GM19452 (cell line): ENCODE measurements around the gene HYI.
A peak's percentile ranks its signal among the peaks of the same experiment; 100 is the strongest.
"Not testable (repeated sequence)": the region's sequence is repeated elsewhere in the genome, so short reads cannot be mapped to it uniquely, and the experiment has no call there.

ENCODE experiments used
- ATAC-seq: cut with Tn5 transposase; IDR thresholded peaks from one replicate; pipeline ENCODE4 v1.9.1; 2021; ENCODE audit not compliant: unreplicated experiment

HYI gene

DNA sequence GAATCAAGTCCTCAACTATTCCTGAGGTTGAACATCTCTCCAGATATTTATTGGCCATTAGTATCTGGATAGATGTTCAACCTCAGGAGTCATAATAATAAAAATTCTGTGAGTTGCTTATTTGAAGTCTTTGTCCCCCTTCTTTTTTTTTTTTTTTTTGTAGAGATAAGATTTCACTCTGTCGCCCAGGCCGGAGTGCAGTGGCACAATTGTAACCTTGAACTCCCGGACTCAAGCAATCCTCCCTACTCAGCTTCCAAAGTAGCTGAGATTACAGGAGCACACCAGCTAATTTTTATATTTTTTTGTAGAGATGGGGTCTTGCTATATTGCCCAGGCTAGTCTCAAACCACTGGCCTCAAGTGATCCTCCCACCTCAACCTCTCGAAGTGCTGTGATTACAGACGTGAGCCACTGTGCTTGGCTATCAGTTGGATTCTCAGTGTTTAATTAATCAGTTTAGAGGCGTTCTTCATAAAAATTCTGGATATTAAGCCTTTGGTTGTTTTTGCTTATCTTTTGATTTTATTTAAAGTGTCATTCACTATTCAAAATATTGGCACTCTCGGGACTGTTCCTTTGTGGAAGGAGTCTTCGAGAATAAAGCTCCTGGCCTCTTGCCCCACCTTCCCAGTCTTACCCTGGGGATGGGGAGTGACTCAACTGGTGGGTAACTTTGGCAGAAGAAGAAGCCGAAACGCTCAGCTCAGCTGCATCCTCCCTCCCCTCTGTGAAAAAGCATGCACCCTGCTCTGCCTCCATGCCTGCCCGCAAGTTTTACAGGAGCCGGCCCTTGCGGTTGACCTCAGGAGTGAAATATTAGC lies 11.2 kb upstream of the HYI start:
- no peak for ATAC-seq

DNA sequence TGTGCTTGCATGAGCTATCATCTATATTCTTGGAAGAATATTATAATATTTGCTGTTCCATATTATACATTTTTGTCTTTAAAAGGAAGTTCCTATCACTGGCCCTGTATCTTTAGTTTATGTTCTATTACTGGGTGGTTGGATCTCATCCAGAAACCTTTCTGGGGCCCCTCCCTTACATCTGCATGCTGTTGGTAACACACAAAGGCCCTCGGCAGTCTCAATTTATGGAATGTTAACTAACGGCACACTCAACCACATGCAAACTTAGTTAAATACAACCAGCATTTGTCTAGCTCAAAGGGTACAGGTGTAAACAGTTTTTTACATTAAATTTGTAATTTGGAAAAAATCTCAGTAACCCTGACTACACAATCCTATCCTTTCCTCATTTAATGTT lies 9.7 kb upstream of the HYI start:
- ATAC-seq, result no peak

DNA sequence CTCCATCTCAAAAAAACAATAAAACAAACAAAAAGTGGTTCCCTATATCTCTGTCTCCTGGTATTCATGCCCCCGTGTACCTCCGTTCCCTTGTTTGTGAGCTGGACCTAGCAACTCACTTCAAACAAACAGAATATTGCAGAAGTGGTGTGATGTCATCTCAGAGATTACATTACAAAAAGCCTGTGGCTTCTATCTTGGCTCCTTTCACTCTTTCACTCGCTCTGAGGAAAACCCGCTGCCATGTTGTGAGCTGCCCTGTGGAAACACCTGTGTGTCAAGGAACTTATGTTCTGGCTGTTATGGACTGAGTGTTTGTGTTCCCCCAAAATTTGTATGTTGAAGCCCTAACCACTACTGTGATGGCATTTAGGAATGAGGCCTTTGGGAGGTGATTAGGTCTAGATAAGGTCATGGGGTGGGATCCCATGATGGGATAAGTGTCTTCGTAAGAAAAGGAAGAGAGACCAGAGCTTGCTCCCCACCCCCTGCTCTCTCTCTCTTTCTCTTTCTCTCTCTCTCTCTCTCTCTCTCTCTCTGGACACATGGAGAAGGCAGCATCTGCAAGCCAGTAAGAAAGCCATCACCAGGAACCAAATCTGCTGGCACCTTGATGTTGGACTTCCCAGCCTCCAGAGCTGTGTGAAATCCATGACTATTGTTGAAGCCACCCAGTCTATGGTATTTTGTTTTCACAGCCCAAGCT lies 7.4 kb upstream of the HYI start:
- ATAC-seq, result no peak

DNA sequence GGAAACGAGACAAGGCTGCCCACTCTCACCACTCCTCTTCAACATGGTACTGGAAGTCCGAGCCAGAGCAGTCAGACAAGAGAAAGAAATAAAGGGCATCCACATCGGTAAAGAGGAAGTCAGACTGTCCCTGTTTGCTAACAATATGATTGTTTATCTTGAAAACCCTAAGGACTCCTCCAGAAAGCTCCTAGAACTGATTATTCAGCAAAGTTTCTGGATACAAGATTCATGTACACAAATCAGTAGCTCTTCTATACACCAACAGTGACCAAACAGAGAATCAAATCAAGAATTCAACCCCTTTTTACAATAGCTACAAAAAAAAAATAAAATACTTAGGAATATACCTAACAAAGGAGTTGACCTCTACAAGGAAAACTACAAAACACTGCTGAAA lies 4.6 kb upstream of the HYI start:
- ATAC-seq, result not testable (repeated sequence)

DNA sequence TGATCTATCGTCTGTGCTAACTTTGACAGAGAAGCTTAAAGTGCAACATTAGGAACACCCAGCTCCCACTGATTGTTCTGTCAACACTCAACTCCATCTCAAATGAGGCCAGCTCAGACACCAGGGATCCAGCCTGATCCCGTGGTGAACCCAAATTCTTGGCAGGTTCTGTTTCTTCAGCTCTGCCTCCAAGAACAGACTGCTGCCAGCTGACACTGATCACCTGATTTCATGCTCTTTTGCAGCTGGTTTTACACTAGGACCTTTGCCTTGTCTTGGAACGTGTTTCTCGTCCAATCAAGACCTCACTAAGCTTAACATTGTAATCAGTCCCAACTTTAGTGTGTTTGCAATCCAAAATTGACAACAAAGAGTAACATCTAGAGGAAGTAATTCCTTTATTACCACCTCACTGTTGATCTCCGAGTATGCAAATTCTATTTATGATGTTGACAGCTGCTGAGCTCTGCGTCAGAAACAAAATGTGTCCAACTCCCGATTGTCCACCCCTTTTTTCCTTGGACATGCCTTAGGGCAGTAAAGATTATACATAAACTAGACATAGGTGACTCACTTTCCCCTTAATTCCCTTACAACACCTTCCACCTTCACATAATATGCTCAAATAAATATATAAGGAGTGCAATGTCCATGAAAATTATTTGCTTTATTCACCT lies 1.6 kb upstream of the HYI start:
- ATAC-seq, result no peak

DNA sequence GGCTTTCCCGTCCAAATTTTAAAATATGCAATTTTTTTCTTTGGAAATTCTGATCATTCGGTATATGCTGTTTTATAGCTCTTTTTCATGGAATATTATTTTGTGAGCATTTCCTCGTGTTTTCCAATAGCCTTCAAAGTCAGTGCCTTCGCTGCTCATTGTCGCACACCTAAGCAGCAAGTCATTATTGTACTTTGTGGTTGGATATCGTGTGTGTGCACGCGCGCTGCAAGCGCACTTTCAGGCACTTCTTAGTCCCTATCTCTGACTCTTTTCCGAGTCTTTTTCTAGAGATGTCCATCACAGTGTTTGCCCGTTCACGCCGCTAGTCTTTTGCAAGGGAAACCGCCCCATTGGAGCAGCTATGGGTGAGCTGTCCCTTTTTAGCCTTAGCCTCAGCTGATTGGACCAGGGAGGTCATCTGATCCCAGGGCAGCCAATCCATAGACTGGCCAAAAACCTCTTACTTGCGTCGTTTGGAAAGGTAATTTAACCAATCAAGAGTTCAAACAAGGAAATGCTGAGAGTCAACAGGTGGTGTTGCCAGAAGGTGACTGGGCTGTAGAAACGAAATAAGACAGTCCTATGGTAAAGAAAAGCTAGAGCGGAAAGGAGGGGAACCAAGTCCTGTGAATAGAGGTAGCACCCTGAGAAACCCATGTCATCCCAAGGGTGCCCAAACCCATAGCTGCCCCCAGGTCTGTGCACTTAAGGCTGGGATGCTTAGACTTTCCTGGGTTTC lies 710 bp upstream of the HYI start:
- ATAC-seq, result peak; percentile 62

DNA sequence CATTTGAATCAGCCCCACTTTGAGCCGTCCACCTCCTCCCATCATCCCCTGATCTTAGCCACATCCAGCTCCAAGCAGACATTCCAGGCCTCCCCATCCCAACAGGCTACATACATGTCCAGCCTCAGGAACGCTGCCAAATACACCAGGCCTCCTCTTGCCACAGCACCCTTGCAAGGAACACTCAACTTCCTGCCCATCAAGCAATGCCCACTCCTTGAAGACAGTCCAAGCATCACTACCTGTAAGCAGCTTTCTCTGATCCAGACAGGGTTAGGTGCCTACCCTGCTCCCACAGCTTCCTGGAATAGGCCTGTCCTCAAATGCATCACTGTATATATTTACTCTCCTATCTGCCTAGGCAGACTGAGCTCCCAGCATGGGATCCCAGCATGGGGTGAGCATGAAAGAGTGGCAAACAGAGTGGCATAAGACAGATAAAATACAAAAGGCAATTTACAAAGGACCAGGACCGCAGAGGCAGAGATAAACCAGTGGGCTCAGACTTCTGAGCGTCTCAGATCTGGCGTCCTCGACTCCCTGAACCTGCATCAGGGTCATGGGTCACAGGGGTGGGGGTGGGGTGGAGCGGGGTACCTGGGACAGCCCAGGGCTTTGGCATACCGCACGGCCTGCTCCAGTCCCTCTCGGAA lies 816 bp downstream of the HYI start:
- no peak for ATAC-seq

DNA sequence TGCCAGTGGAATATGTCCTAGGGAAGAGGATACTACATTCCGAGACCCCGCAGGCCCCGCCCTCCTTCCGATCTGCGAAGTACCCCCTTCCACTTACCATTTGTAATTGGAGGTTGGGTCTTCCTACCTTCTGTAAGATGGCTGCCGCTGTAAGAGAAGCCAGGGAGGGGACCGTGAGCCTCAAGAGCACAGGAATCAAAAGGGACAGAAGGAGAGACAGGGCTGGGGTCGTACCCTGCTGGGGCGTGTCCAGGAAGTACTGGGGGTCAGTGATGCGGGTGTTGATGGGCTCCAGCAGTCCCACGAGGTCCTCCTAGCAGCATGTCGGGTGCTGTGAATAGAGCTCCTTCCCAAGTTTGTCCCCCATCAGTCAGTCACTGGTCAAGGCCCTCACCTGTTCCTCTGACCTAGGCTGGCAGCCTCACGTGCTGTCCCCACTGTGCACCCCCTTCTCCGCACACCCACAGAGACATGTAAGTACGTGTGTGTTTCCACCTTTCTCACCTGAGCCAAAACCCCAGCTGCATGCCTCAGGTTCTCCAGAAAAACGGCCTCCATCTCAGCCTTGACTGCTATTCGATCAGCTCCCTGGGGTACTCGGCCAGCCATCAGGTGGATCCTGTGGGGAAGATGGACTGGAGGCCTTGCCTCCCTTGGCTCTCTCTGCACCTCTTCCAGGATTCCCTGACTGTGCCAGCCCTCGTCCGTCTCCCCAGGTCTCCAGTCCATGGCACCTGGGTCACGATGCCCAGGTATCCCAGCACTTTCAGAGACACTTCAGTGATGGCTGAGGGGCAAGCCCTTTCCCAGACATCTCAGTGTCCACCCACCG lies 1.8 kb downstream of the HYI start:
- no peak for ATAC-seq

DNA sequence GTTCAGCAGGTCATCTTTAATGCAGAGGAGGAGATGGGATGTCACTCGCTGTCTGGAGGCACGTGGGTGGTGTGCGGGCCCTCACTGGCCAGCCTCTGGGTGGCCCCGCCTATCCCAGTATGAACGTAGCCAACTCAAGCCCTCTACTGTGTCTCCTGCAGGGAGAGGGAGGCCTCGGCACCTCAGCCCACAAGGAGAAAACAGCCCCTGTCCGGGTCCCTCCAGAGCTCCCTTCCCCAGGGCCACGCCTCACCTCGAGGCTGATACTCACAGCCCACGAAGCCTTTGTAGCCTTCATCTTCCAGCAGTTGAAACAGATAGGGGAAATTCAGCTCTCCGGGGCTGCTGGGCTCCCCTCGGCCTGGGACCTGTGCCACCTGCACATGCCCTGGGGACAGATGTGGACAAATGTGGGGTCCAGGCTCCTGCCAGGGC lies 2.6 kb downstream of the HYI start:
- no peak for ATAC-seq

DNA sequence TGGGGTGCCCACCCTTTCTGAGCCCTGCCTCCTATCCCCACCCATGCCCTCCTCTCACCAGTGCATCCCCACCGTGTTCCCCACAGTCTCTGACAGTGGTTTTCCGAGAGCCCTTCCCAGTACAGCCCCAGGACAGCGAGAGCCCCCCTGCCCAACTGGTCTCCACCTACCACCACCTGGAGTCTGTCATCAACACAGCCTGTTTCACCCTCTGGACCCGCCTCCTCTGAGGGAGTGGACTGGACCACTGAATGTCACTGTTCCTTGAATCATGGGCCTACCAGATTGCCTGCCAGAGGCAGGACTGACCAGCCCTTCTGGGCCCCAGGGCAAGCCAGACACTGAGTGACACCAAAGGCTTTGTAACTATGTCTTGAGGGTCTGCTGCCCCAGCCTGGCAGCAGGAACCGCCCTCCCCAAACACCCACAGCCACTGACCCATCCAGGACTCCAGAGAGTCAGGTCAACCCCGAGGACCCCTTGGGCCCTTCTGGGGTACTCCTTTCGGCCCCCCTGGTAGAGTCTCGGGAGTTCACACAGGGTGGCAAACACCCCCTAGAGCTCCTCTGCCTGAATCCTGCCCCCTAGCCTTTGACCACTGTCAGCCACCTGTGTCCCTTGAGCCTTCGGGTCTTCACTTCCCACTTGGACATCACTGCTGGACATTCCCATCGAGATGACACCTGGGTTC lies 3.3 kb downstream of the HYI start:
- no peak for ATAC-seq

DNA sequence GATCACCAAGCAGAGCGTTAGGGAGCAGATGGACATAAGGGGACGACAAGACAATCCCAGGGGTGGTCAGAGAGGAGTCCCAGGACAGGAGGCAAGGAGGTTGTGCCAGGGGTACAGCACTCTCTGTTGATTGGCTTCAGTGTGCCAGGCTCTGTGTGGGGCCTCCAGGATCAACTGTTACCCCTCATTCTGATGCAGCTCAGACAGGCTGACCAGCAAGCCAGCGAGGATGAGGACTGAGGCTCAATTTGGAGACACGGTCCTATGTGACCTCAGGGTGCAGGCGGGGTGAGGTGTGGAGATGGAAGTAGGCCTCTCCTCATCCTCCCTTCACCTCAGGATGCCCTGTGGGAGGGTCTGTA lies 4.0 kb downstream of the HYI start:
- no peak for ATAC-seq

DNA sequence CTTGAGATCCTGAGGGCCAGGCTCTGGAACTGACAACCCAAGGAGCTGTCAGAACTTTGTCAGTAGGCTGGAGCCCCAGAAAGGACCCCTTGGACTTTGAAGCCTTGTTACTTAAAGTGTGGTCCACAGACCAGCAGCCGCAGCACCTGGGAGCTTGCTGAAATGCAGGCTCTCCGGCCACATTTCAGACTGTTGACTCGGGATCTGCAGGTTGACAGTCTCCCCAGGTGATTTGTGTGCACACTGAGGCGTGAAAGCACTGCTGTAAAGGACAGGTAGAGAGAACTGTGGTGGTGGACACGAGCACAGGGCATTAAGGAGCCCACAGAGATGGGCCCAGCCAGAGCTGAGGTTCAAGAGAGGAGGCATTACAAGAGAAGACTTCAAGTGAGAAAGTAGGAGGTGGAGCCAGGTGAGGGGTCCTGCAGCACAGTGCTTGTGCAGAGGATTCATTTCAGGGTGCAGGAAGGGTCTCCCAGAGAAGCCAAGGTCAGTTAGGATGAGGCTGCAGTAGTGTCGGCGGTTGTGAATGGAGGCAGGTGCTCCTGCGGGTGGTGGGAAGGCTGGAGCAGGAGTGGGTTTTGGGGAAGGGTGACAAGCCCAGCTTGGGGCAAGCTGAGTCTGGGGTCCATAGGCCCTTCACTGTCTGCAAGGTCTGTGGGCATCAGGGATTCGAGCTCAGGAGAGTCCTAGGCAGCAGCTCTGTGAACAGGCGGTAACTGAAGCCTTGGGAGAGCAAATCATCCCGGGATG lies 4.6 kb downstream of the HYI start:
- no peak for ATAC-seq

DNA sequence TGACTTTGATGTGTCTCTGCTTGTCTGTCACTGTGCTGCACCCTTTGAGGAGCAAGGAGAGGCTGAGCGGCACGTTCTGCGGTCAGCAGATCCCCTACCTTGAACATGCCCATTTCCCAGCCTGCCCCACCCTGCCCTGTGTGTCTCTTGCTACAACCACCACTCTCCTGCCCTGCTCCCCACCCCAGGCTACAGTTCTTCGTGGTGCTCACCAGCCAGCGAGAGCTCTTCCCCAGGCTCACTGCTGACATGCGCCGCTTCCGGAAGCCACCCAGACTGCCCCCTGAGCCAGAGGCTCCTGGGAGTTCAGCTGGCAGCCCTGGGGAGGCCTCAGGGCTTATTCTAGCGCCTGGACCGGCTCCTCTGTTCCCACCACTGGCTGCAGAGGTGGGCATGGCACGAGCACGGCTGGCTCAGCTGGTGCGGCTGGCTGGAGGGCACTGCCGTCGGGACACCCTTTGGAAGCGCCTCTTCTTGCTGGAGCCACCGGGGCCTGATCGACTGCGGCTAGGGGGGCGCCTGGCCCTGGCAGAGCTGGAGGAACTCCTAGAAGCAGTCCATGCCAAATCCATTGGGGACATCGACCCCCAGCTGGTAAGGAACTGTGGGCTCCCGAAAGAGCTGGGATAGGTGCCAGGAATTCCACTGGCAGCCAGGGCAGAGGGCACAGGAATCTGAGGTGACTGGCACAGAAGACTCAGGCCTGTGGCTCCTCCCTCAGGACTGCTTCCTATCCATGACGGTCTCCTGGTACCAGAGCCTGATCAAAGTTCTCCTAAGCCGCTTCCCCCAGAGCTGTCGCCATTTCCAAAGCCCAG lies 5.6 kb downstream of the HYI start:
- no peak for ATAC-seq

DNA sequence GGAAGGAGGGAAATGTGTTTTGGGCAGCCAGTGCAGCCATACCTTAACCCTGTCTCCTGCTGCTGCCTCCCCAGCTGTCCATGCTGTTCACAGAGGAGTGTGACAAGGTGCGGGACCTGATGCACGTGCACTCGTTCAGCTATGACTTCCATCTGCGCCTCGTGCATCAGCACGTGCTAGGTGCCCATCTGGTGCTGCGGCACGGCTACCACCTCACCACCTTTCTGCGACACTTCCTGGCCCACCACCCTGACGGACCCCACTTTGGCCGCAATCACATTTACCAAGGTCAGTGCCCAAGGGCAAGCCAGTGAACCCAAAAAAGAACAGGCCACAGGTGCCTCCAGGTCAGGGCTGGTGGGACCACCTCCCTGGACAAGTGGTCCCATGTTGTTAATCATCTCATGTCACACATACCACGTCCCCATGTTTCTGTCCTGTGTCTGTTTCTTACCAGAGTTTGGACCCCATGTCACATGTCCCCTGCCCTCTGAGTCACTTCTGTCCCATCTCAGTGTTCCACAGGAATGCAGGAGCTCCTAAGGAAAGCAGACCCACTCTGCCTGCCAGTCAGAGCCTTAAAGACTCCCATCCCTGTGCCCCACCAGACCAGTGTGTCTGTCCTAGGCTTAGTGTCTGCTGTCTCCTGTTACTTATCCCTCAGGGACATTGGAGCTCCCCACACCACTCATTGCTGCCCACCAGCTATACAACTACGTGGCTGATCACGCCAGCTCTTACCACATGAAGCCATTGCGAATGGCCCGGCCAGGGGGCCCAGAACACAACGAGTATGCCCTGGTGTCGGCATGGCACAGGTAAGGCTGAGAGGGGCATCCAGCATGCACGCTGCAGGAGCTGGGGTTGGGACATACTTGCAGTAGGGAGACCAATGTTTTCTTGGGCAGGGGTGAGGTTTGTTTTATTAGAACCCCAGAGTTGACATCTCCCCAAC lies 6.6 kb downstream of the HYI start:
- ATAC-seq, result no peak

DNA sequence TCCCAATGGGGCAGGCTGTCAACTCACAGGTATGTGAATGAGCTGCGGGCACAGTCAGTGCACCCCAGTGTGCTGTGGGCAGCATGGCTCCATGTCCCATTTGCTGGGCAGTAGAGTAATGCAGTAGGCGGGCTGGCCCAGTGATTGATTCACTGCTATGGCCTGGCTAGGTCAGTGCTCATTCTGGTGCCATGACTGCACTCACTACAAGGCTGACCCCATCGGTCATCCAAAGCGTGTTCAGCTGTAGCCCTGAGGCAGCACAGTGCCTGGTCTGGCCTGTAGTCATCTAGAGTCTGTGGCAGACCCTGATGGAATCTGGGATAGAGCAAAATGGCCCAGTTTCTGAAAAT lies 7.4 kb downstream of the HYI start:
- ATAC-seq, result no peak

DNA sequence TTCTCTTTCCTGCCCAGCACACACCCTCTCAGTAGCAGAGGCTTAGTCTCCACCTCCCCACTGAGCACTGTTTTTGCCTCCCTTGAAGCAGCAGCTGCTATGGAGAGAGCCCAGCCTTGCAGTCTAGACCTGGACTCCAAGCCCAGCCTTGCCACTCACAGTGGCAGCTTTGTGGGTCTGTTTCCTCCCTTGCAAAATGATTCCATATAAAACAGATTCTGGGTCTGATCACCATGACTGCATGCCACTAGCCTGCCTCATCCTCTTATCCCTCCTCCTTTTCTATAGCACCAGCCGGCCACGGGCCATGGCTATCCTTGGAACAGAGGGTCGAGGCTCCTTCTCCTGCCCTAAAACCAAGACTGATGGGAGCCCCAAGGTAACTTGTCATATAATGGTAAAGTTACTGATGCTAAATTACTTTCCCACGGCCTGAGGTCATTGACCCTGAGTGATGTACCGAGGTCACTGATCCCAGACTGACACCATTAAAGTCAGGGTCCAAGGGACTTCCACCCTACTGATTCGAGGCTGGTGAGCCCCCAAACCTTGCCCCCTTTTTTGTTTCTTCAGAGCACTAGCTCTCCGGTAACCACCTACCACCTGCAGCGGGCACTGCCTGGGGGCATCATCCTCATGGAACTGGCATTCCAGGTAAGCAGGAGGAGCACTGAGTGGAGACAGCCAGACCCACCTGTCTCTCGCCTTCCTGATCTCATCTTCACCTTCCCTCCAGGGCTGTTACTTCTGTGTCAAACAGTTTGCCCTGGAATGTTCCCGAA lies 7.9 kb downstream of the HYI start:
- no peak for ATAC-seq
